ENCODE results near the gene MYRFL. TPM values are rescaled to one million over a fixed set of nuclear protein-coding genes. Genes with fewer than 3 reads are reported as not detected.

Gene MYRFL
- total RNA-seq, 1 donor from 2014 or later: not detected

GRCh38 chr12:69894800-69895383, 69.9 kb downstream of the MYRFL start:
- no peak for DNase-seq
- intact Hi-C loops (cut with micrococcal nuclease): no loop called here
- H3K9me3 Mint-ChIP-seq: no peaks in the 10 kb centered on the region

GRCh38 chr12:69896653-69897381, 71.8 kb downstream of the MYRFL start:
- intact Hi-C loops (cut with micrococcal nuclease): no loop called here
- no peaks in the 10 kb centered on the region for H3K4me1 Mint-ChIP-seq
- no peak overlapping the region for H3K4me3 Mint-ChIP-seq
- no peaks in the 10 kb centered on the region for H3K9me3 Mint-ChIP-seq
- H3K36me3 Mint-ChIP-seq (ENCODE audit: low read depth): no peaks in the 10 kb centered on the region
- DNase-seq: no peak
- H3K27ac Mint-ChIP-seq: no peak overlapping the region
- no peaks in the 10 kb centered on the region for H3K27me3 Mint-ChIP-seq

More at GRCh38 chr12:69894800-69895383, 69.9 kb downstream of the MYRFL start:
- Mint-ChIP-seq H3K4me3 (no peak overlapping the region), H3K4me1 (no peaks in the 10 kb centered on the region), H3K36me3 (ENCODE audit: low read depth) (no peaks in the 10 kb centered on the region), H3K27ac (no peak overlapping the region), H3K27me3 (peaks cover 1% of the 10 kb centered on the region)

- H3K4me1 Mint-ChIP-seq: no peaks in the 10 kb centered on the region
- intact Hi-C loops (cut with micrococcal nuclease): no loop called here
- no peaks in the 10 kb centered on the region for H3K9me3 Mint-ChIP-seq
- no peak overlapping the region for H3K4me3 Mint-ChIP-seq
- no peak overlapping the region for H3K27ac Mint-ChIP-seq
- no peak for DNase-seq
- no peaks in the 10 kb centered on the region for H3K27me3 Mint-ChIP-seq
- no peaks in the 10 kb centered on the region for H3K36me3 Mint-ChIP-seq (ENCODE audit: low read depth)
These were observed 72.7 kb downstream of the MYRFL start for GRCh38 chr12:69897744-69898143.

- no peaks in the 10 kb centered on the region for H3K27me3 Mint-ChIP-seq
- no peaks in the 10 kb centered on the region for H3K4me1 Mint-ChIP-seq
- intact Hi-C loops (cut with micrococcal nuclease): no loop called here
- no peak for DNase-seq
- no peak overlapping the region for H3K27ac Mint-ChIP-seq
- no peak overlapping the region for H3K4me3 Mint-ChIP-seq
- H3K9me3 Mint-ChIP-seq: no peaks in the 10 kb centered on the region
- no peaks in the 10 kb centered on the region for H3K36me3 Mint-ChIP-seq (ENCODE audit: low read depth)
These were observed 73.2 kb downstream of the MYRFL start for GRCh38 chr12:69898236-69898635.

DNA sequence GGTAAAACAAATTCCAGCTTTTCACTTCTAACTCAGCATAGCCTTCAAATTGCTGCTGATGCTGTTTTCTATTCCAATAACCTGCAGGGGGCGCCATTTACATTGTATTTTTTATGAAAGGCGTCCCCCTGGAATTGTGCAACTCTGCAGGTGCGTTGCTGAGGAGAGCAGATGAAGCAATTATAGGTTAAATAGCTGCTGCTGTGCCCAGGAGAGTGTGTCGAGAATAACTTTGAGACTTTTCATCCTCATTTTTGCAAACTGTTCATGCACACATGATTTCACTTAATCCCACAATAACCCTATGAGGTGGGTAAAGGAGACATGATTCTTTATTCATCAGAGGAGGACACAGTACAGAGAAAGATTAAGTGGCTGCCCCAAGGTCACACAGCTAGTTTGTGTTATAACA, 75.7 kb downstream of the MYRFL start:
- no peaks in the 10 kb centered on the region for H3K9me3 Mint-ChIP-seq
- H3K27ac Mint-ChIP-seq: no peak overlapping the region
- peaks cover 2% of the 10 kb centered on the region for H3K27me3 Mint-ChIP-seq
- no peaks in the 10 kb centered on the region for H3K4me1 Mint-ChIP-seq
- H3K36me3 Mint-ChIP-seq (ENCODE audit: low read depth): no peaks in the 10 kb centered on the region
- intact Hi-C loops (cut with micrococcal nuclease): loop anchor here (1.0 to 5.0 kb wide), 2 partner anchors 677 to 822 kb away; no protein-coding TSS in a partner anchor
- DNase-seq: peak; percentile 87
- no peak overlapping the region for H3K4me3 Mint-ChIP-seq

DNA sequence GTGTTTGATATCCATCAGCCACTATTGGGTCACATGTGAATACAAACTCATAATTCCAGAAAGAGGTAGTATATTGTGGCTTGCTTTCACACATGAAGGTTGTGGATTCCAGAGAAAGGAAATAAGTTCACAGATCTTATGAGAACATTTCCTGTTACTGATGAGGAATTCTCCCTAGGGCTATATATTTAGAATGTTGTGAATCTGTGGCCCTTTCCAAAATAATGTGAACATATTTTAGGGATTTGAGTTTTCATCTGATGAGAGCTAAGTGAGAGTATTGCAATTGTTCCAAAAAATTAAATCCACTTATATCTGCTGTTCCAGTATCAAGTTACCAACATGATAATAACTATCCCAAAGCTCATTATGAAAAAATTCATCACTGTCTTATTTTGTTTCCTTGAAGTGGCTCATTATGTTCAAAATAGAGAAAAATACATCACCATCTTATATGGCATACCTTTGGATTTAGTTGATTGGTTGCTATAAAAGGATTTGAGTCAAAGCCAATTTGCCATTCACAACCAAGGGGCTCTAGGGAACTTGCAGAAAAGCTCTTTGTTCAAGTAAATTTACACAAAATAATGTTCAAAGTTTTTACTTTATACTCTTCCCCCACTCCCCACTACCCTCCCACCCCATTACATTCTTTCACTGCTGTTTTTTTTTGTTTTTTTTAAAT, 76.3 kb downstream of the MYRFL start:
- intact Hi-C loops (cut with micrococcal nuclease): loop anchor here (5.0 kb wide), 1 partner anchor 821 kb away; no protein-coding TSS in a partner anchor
- Mint-ChIP-seq H3K27ac (no peak overlapping the region), H3K4me3 (no peak overlapping the region), H3K27me3 (peaks cover 2% of the 10 kb centered on the region), H3K36me3 (ENCODE audit: low read depth) (no peaks in the 10 kb centered on the region), H3K9me3 (no peaks in the 10 kb centered on the region), H3K4me1 (no peaks in the 10 kb centered on the region)
- DNase-seq: no peak

- no peak for DNase-seq
- H3K9me3 Mint-ChIP-seq: no peaks in the 10 kb centered on the region
- no peaks in the 10 kb centered on the region for H3K36me3 Mint-ChIP-seq (ENCODE audit: low read depth)
- intact Hi-C loops (cut with micrococcal nuclease): loop anchor here (5.0 kb wide), 1 partner anchor 819 kb away; no protein-coding TSS in a partner anchor
- H3K27ac Mint-ChIP-seq: no peak overlapping the region
- H3K4me1 Mint-ChIP-seq: no peaks in the 10 kb centered on the region
- H3K27me3 Mint-ChIP-seq: peaks cover 2% of the 10 kb centered on the region
- no peak overlapping the region for H3K4me3 Mint-ChIP-seq
These were observed 78.5 kb downstream of the MYRFL start for GRCh38 chr12:69903548-69903947.

- Mint-ChIP-seq H3K4me3 (no peak overlapping the region), H3K36me3 (ENCODE audit: low read depth) (no peaks in the 10 kb centered on the region), H3K9me3 (no peaks in the 10 kb centered on the region), H3K4me1 (no peaks in the 10 kb centered on the region), H3K27ac (no peak overlapping the region), H3K27me3 (peaks cover 4% of the 10 kb centered on the region)
- DNase-seq: no peak
- intact Hi-C loops (cut with micrococcal nuclease): loop anchor here (5.0 kb wide), 1 partner anchor 818 kb away; no protein-coding TSS in a partner anchor
These were observed 79.8 kb downstream of the MYRFL start for GRCh38 chr12:69904777-69905176.

- intact Hi-C loops (cut with micrococcal nuclease): no loop called here
- H3K27me3 Mint-ChIP-seq: peaks cover 4% of the 10 kb centered on the region
- no peak overlapping the region for H3K4me3 Mint-ChIP-seq
- H3K36me3 Mint-ChIP-seq (ENCODE audit: low read depth): no peaks in the 10 kb centered on the region
- DNase-seq: no peak
- no peaks in the 10 kb centered on the region for H3K4me1 Mint-ChIP-seq
- no peaks in the 10 kb centered on the region for H3K9me3 Mint-ChIP-seq
- H3K27ac Mint-ChIP-seq: no peak overlapping the region
These were observed 80.8 kb downstream of the MYRFL start for GRCh38 chr12:69905801-69906200.

GRCh38 chr12:69906411-69907216, 81.6 kb downstream of the MYRFL start:
- no peak for DNase-seq
- Mint-ChIP-seq H3K27ac (no peak overlapping the region), H3K9me3 (no peaks in the 10 kb centered on the region), H3K4me1 (no peaks in the 10 kb centered on the region), H3K36me3 (ENCODE audit: low read depth) (no peaks in the 10 kb centered on the region), H3K4me3 (no peak overlapping the region), H3K27me3 (peaks cover 4% of the 10 kb centered on the region)
- intact Hi-C loops (cut with micrococcal nuclease): no loop called here

GRCh38 chr12:69908203-69908602, 83.2 kb downstream of the MYRFL start:
- intact Hi-C loops (cut with micrococcal nuclease): no loop called here
- H3K27me3 Mint-ChIP-seq: peaks cover 4% of the 10 kb centered on the region

GRCh38 chr12:69910694-69911093, 85.7 kb downstream of the MYRFL start:
- intact Hi-C loops (cut with micrococcal nuclease): no loop called here
- H3K4me1 Mint-ChIP-seq: no peaks in the 10 kb centered on the region

More at GRCh38 chr12:69908203-69908602, 83.2 kb downstream of the MYRFL start:
- Mint-ChIP-seq H3K4me1 (no peaks in the 10 kb centered on the region), H3K9me3 (no peaks in the 10 kb centered on the region), H3K27ac (no peak overlapping the region), H3K4me3 (no peak overlapping the region), H3K36me3 (ENCODE audit: low read depth) (no peaks in the 10 kb centered on the region)
- no peak for DNase-seq

DNA sequence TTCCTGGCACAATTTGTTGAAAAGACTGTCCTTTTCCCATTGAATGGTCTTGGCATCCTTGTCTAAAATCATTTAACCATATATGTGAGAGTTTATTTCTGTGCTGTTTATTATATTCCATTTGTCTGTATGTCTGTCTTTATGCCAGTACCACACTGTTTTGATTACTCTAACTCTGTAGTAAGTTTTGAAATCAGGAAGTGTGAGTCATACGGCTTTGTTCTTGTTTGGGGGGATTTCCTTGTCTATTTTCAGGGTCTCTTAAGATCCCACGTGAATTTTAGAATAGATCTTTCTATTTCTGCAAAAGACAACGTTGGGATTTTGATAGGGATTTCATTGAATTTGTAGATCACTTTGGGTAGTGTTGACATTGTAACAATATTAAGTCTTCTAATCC, 88.5 kb downstream of the MYRFL start:
- no peak overlapping the region for H3K4me3 Mint-ChIP-seq
- no peaks in the 10 kb centered on the region for H3K9me3 Mint-ChIP-seq
- no peaks in the 10 kb centered on the region for H3K4me1 Mint-ChIP-seq

More at GRCh38 chr12:69910694-69911093, 85.7 kb downstream of the MYRFL start:
- no peaks in the 10 kb centered on the region for H3K9me3 Mint-ChIP-seq
- H3K27me3 Mint-ChIP-seq: peaks cover 4% of the 10 kb centered on the region
- DNase-seq: no peak
- no peak overlapping the region for H3K4me3 Mint-ChIP-seq
- no peaks in the 10 kb centered on the region for H3K36me3 Mint-ChIP-seq (ENCODE audit: low read depth)
- H3K27ac Mint-ChIP-seq: no peak overlapping the region

More for the DNA sequence above, 88.5 kb downstream of the MYRFL start:
- Mint-ChIP-seq H3K27ac (no peak overlapping the region), H3K36me3 (ENCODE audit: low read depth) (no peaks in the 10 kb centered on the region), H3K27me3 (peaks cover 4% of the 10 kb centered on the region)
- DNase-seq: no peak
- intact Hi-C loops (cut with micrococcal nuclease): no loop called here

All from activated CD4-positive, alpha-beta T cell treated with anti-CD3 and anti-CD28 coated beads, Interleukin-2, amount 10 ng/mL, durations not matched to agents 24 days and 14 days (primary cell).